ENCODE results near the gene SLC10A1.

SLC10A1 gene

GRCh38 chr14:69769623-69770022 is 27.4 kb downstream of the SLC10A1 start:
- Histone ChIP-seq H3K36me3 (peaks cover 68% of the 10 kb centered on the region), H3K9me3 (no peaks in the 10 kb centered on the region), H3K27me3 (no peaks in the 10 kb centered on the region), H3K4me1 (ENCODE audit: control insufficient read depth in 1 of 2, insufficient read depth in 1 of 2, low read depth in 1 of 2, low read length in 1 of 2) (peaks cover 22 to 30% of the 10 kb centered on the region in 2 experiments), H3K4me3 (ENCODE audit: low read depth in 1 of 2, low read length in 1 of 2) (no peak overlapping the region), H3K27ac (no peak overlapping the region)
- no peak for TF ChIP-seq CTCF (IDR thresholded peaks at IDR 0.05)

- Histone ChIP-seq H3K27me3 (no peaks in the 10 kb centered on the region), H3K4me3 (ENCODE audit: low read depth in 1 of 2, low read length in 1 of 2) (peak overlapping the region; percentile 92 to 100), H3K9me3 (no peaks in the 10 kb centered on the region), H3K27ac (peak overlapping the region; percentile 96), H3K36me3 (peaks cover 61% of the 10 kb centered on the region), H3K4me1 (ENCODE audit: control insufficient read depth in 1 of 2, insufficient read depth in 1 of 2, low read depth in 1 of 2, low read length in 1 of 2) (peaks cover 22 to 30% of the 10 kb centered on the region in 2 experiments)
- no peak for TF ChIP-seq CTCF (IDR thresholded peaks at IDR 0.05)
These were observed 28.2 kb downstream of the SLC10A1 start for GRCh38 chr14:69768873-69769272.

DNA sequence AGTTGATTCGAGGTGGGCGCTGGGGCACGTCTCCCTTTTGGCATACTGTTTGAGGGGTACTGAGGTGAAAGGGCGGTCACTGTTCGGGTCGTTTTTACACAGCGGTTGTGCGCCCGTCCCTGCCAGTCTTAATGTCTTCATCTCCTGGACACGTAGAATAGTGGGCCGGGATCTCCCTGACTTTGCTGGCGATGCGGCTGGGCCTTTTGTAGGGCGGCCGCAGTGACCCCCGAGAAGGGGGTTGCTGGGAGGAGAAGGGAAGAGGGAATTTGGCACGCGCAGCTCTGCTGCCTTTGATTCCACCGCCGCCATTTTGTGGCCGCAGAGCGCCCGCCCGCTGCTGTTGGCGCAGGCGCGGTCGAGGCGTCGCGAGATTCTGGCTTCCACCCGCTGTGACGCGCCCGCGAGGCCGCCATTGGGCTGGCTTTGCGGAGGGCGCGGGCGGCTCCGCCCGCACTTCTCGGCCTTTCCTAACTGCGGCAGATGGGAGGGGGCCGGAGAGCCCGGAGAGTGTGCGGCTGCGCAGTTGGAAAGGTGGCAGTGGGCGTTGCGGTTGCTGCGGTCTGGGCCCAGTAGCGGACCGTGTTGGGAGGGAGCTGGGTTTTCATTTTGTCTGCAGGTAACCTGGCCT is 29.6 kb downstream of the SLC10A1 start:
- Histone ChIP-seq H3K27me3 (no peaks in the 10 kb centered on the region), H3K27ac (peak overlapping the region; percentile 96), H3K9me3 (no peaks in the 10 kb centered on the region), H3K36me3 (peaks cover 47% of the 10 kb centered on the region), H3K4me3 (ENCODE audit: low read depth in 1 of 2, low read length in 1 of 2) (peak overlapping the region; percentile 92 to 100), H3K4me1 (ENCODE audit: control insufficient read depth in 1 of 2, insufficient read depth in 1 of 2, low read depth in 1 of 2, low read length in 1 of 2) (peaks cover 22 to 30% of the 10 kb centered on the region in 2 experiments)
- no peak for TF ChIP-seq CTCF (IDR thresholded peaks at IDR 0.05)

GRCh38 chr14:69766984-69767368 is 30.1 kb downstream of the SLC10A1 start, which contains the start of gene SRSF5:
Gene SRSF5, plus strand, starts transcription at chr14:69767142. Its CDS starts 1,015 bp downstream, at chr14:69768157.
- no peak for TF ChIP-seq CTCF (IDR thresholded peaks at IDR 0.05)
- Histone ChIP-seq H3K9me3 (no peaks in the 10 kb centered on the region), H3K27ac (peak within 1 kb of the TSS; percentile 96), H3K4me1 (ENCODE audit: control insufficient read depth in 1 of 2, insufficient read depth in 1 of 2, low read depth in 1 of 2, low read length in 1 of 2) (peaks cover 22 to 30% of the 10 kb centered on the region in 2 experiments), H3K27me3 (no peaks in the 10 kb centered on the region), H3K4me3 (ENCODE audit: low read depth in 1 of 2, low read length in 1 of 2) (peak within 1 kb of the TSS; percentile 92 to 100), H3K36me3 (peaks cover 42% of the 10 kb centered on the region)

DNA sequence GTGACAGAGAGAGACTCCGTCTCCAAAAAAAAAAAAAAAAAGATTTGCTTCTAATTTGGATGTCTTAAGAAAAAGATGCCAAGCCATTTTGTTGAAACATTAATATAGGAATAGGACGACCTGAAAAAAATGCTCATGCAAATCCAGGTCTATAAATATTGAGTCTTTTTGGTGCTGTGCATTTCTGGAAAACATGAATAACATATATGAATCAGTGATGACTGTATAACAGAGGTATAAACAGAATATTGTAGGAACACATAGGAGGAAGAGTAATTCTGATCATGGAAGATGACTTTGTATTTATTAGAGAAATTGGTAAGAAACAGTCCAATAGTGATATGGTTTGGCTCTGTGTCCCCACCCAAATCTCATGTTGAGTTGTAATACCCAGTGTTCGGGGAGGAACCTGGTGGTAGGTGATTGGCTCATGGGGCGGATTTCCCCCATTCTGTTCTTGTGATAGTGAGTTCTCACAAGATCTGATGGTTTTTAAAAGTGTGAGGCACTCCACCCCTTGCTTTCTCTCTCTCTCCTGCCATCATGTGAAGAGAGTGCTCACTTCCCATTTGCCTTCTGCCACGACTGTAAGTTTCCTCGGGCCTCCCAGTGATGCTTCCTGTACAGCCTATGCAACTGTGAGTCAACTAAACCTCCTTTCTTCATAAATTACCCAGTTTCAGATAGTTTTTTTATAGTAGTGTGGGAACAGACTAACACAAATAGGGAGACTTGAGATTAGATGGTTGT is 33.1 kb downstream of the SLC10A1 start:
- Histone ChIP-seq H3K27ac (no peak overlapping the region), H3K4me1 (ENCODE audit: control insufficient read depth in 1 of 2, insufficient read depth in 1 of 2, low read depth in 1 of 2, low read length in 1 of 2) (peaks cover 21 to 22% of the 10 kb centered on the region in 2 experiments), H3K27me3 (no peaks in the 10 kb centered on the region), H3K9me3 (no peaks in the 10 kb centered on the region), H3K4me3 (ENCODE audit: low read depth in 1 of 2, low read length in 1 of 2) (no peak overlapping the region), H3K36me3 (peaks cover 11% of the 10 kb centered on the region)
- no peak for TF ChIP-seq CTCF (IDR thresholded peaks at IDR 0.05)

Measured in neutrophil (primary cell).